ENCODE results near the gene SNX8. TPM values are rescaled to one million over a fixed set of nuclear protein-coding genes. Genes with fewer than 3 reads are reported as not detected.

The SNX8 gene
- total and polyA plus RNA-seq, 2 of the 13 experiments (the other 11 are each of a cell fraction or from before 2014, with no cell fraction given): 20.6 to 45.2 TPM

- no peak overlapping the region for H3K4me3 ChIP-seq (replicated peaks in 1 of 3; ENCODE audit: insufficient read depth in 1 of 3, low read depth in 2 of 3, low read length in 3 of 3)
- H3K4me2 ChIP-seq (ENCODE audit: low read depth, low read length): no peak overlapping the region
- peaks cover 5 to 26% of the 10 kb centered on the region in 2 experiments; a peak in 3 of 5 replicates for H3K36me3 ChIP-seq (replicated peaks in 1 of 2; ENCODE audit: control insufficient read depth in 1 of 2, insufficient read depth in 2 of 2, low read length in 2 of 2)
- no peak overlapping the region for H3K27ac ChIP-seq (ENCODE audit: extremely low read length, insufficient read depth, low read length)
- ATAC-seq: no peak
- no peaks in the 10 kb centered on the region for H4K20me1 ChIP-seq (ENCODE audit: insufficient read depth, low read length)
- no peaks in the 10 kb centered on the region for H3K4me1 ChIP-seq (ENCODE audit: insufficient read depth, low read length)
- no TSS peak for BruUV-seq (replicated peaks)
- TF ChIP-seq ZKSCAN1 (IDR thresholded peaks at IDR 0.05; ENCODE audit: low read length) (no peak), UBTF (CRISPR knock-in tag; IDR thresholded peaks at IDR 0.05) (no peak), ZNF331 (CRISPR knock-in tag; IDR thresholded peaks at IDR 0.05) (no peak), KMT2B (CRISPR knock-in tag; IDR thresholded peaks at IDR 0.05) (no peak)
- ChIA-PET CTCF (ENCODE audit: low intra/inter-chr PET ratio, low total read pairs) (no interaction called here), POLR2A (no interaction called here)
- intact Hi-C loops (cut with micrococcal nuclease; ENCODE audit: unreplicated experiment): no loop called here
- in situ Hi-C loops (cut with HindIII; ENCODE audit: extremely low pct_ligation_motif_present, low pct_unique_long_range_greater_than_20kb): no loop called here
- no peak for DNase-seq (ENCODE audit: low spot score)
- H3K9ac ChIP-seq (ENCODE audit: insufficient read depth, low read depth, low read length): no peak overlapping the region
- H3K9me3 ChIP-seq (ENCODE audit: low read length): no peaks in the 10 kb centered on the region
- no peaks in the 10 kb centered on the region for H3K79me2 ChIP-seq (ENCODE audit: insufficient read depth, low read length)
- no peak overlapping the region for H2AFZ ChIP-seq (ENCODE audit: low read length)
- 100% methylated on average over 2 of the region's 5 CpGs for WGBS (ENCODE audit: low lambda C conversion rate)
- no peaks in the 10 kb centered on the region for H3K27me3 ChIP-seq (ENCODE audit: control insufficient read depth in 1 of 2, insufficient read depth in 2 of 2, low read length in 2 of 2)
- FAIRE-seq: no peak
These were observed 53.4 kb downstream of the SNX8 start for GRCh38 chr7:2260820-2261219.

- DNase-seq (ENCODE audit: low spot score) (no peak), ATAC-seq (no peak), FAIRE-seq (no peak)
- Histone ChIP-seq H2AFZ (ENCODE audit: low read length) (no peak overlapping the region), H3K4me1 (ENCODE audit: insufficient read depth, low read length) (no peaks in the 10 kb centered on the region), H3K36me3 (replicated peaks in 1 of 2; ENCODE audit: control insufficient read depth in 1 of 2, insufficient read depth in 2 of 2, low read length in 2 of 2) (peaks cover 5 to 37% of the 10 kb centered on the region in 2 experiments; a peak in 3 of 5 replicates), H3K4me2 (ENCODE audit: low read depth, low read length) (no peak overlapping the region), H3K79me2 (ENCODE audit: insufficient read depth, low read length) (no peaks in the 10 kb centered on the region), H3K27me3 (ENCODE audit: control insufficient read depth in 1 of 2, insufficient read depth in 2 of 2, low read length in 2 of 2) (no peaks in the 10 kb centered on the region), H3K27ac (ENCODE audit: extremely low read length, insufficient read depth, low read length) (no peak overlapping the region), H3K9me3 (ENCODE audit: low read length) (no peaks in the 10 kb centered on the region), H4K20me1 (ENCODE audit: insufficient read depth, low read length) (no peaks in the 10 kb centered on the region), H3K4me3 (replicated peaks in 1 of 3; ENCODE audit: insufficient read depth in 1 of 3, low read depth in 2 of 3, low read length in 3 of 3) (no peak overlapping the region), H3K9ac (ENCODE audit: insufficient read depth, low read depth, low read length) (no peak overlapping the region)
- in situ Hi-C loops (cut with HindIII; ENCODE audit: extremely low pct_ligation_motif_present, low pct_unique_long_range_greater_than_20kb): loop anchor here (10.0 kb wide), 1 partner anchor 45 kb away; no protein-coding TSS in a partner anchor
- no TSS peak for BruUV-seq (replicated peaks)
- POLR2A ChIA-PET: no interaction called here
- WGBS (ENCODE audit: low lambda C conversion rate): 100% methylated on average over 1 of the region's 9 CpGs
- intact Hi-C loops (cut with micrococcal nuclease; ENCODE audit: unreplicated experiment): no loop called here
- CTCF ChIA-PET (ENCODE audit: low intra/inter-chr PET ratio, low total read pairs): no interaction called here
- TF ChIP-seq TERF1 (CRISPR knock-in tag; IDR thresholded peaks at IDR 0.05) (no peak), ZNF18 (CRISPR knock-in tag; IDR thresholded peaks at IDR 0.05; ENCODE audit: insufficient replicate concordance) (no peak), ZNF546 (CRISPR knock-in tag; conservative IDR thresholded peaks at IDR 0.05) (no peak), ZNF687 (CRISPR knock-in tag; IDR thresholded peaks at IDR 0.05) (no peak), KDM5B (CRISPR knock-in tag; IDR thresholded peaks at IDR 0.05; ENCODE audit: borderline replicate concordance) (no peak)
These were observed 54.8 kb downstream of the SNX8 start for GRCh38 chr7:2259480-2259879.

All from HepG2 (cell line).